SK-N-MC (cell line): Measurements from ENCODE around the gene FBXO36.

Experiments used
- EZH2 ChIP-seq: fragments of 200-600 bp; sonication (generic); IDR thresholded peaks from one replicate; pipeline ENCODE4 v1.6.1; 2017; ENCODE audit warnings: antibody characterized with exemption
- FOXP2 ChIP-seq: optimal IDR thresholded peaks from 2 replicates; pipeline ENCODE3; 2011; ENCODE audit warnings: mild to moderate bottlenecking, moderate library complexity; ENCODE audit not compliant: insufficient read depth; ENCODE audit errors: extremely low read length, control extremely low read depth
- POLR2AphosphoS5 ChIP-seq: IDR thresholded peaks from 2 replicates; pipeline ENCODE4 v1.6.1; 2012; ENCODE audit warnings: mild to moderate bottlenecking, low read depth, low read length, borderline replicate concordance

GRCh38 chr2:230048010-230048671 lies 125.8 kb downstream of the FBXO36 start:
- TF ChIP-seq POLR2AphosphoS5 (no peak), EZH2 (no peak), FOXP2 (no peak)
